ENCODE measurements around the gene FIGNL2.
"Not testable (repeated sequence)": the region's sequence is repeated elsewhere in the genome, so short reads cannot be mapped to it uniquely, and the experiment has no call there.

Gene FIGNL2

DNA sequence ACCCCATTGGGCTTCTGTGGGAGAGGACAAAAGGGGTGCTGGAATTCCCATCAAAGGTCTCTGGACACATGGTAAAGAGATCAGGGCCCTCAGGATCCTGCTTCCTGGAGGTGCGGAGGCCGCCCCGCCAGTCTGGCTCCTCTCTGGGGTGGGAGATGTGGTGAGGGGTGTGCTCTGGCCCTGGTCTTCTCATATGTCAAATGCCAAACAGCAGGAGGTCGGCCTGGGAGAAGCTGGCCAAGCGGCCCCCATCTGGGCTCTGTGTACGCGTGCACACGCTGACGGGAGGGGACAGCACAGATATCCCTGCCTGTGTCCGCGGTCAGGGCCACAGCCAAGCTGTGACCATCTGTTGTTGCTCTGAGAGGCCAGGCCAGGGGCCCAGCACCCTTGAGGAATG, 14.1 kb downstream of the FIGNL2 start:
- DNase-seq (ENCODE audit: low read depth) = no peak

GRCh38 chr12:51833448-51834227, 14.9 kb downstream of the FIGNL2 start:
- no peak for DNase-seq (ENCODE audit: low read depth)

DNA sequence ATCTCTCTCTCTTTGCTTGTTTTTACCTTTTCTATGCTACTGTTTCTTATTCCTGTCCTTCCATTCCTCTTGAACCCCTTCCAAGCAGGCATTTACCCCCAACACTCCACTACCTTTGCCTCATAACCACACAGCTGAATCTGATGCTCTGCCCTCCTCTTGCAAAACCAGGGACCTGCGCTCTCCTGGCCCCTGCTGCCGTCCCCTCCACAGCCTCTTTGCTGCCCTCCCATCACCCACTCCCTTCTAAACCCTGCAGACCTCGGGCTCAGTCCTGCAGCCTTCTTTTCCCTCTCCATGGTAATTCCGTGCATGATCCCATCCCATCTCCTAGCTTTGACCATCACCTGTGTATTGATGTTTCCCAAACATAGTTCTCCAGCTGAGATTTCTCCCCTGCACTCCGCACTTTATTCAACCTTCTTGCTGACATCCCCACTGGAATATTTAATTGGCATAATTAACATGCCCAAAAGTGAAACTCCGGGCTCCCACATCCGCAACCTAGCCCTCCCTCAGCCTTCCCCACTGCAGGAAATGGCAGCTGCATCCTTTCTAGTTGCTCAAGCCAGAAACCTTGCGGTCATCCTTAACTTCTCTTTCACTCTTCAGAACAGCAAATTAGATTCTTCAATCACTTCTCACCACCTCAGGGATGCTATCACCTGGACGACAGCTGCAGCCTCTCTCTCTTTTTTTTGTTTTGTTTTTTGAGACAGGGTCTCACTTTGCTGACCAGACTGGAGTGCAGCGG, 16.0 kb downstream of the FIGNL2 start:
- no peak for DNase-seq (ENCODE audit: low read depth)

GRCh38 chr12:51831817-51832216, 16.7 kb downstream of the FIGNL2 start:
- not testable (repeated sequence) for DNase-seq (ENCODE audit: low read depth)

DNA sequence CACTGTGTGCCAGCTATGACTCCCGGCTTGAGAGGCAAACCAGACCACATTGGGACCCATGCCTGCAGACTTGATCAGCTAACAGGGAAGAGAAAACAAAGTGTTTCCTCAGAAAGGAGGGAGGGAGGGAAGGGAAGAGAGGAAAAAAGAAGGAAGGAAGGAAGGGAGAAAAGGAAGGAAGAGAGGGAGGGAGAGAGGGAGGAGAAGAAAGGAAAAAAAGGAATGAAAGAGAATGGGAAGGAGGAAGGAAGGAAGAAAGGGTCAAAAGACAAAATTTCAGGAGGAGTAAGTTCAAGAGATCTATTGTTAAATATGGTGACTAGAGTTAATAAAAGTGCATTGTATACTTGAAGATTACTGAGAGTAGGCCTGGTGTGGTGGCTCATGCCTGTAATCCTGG, 18.9 kb downstream of the FIGNL2 start:
- DNase-seq (ENCODE audit: low read depth) = no peak

GRCh38 chr12:51829011-51829481, 19.5 kb downstream of the FIGNL2 start:
- no peak for DNase-seq (ENCODE audit: low read depth)

DNA sequence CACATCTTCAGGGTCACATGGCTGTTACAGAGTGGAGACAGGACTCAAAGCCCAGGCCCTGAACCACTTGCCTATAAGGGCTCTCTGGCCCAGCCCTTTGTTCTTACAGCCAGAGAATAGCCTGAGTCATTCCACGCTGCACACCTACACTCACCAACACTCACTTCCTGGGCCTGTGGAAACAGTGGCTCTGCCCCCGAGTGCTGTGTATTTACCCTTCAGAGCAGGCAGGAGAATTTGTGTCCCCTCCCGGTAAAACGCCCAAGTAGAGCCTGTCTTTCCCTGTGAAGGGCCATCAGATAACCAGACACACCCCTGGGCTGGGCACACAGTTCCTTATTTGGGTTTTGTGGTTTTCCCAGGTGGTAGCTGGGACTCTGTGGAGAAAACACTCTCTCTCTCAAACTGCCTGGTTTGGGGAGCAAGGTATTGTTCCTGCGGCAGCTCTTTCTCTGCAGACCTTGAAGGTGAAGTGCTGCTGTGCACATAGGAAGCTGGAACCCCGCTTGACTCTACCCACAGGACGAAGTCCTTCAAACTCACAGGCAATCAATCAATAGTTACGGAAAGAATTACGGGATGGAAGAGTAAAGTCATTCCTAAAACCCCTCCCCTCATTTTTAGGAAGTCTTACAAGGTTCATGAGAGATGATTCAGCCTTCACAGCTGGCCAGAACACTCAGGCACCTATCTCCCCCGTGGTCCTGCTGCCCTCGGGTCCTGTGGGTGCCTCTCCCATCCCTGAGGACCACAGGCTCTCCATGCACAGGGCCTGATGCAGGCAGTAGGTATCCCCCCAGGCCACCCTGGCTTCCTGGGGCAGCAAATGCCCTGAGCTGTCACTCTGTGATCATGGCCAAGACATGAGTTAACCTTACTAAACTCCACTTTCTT, 20.3 kb downstream of the FIGNL2 start:
- peak; percentile 58 for DNase-seq (ENCODE audit: low read depth)

DNA sequence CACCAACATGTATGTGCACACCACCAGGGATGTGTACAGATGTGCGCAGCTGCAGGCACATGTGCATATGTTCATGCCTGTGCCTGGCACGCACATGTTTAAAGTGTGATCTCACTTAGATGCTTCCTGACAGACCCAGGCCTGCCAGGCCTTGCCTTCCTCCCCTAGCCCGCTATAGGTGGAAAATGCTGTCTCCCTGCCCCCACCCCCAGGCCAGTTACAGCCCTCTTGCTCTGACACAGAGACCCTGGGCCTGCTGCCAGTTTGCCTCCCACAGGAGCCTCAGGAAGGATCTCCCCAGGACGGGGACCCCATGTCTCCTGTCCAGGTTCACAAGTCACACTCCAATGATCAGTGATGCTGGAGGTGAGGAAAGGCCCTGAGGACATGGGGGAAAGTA, 21.6 kb downstream of the FIGNL2 start:
- DNase-seq (ENCODE audit: low read depth) = no peak

GRCh38 chr12:51825216-51825615, 23.3 kb downstream of the FIGNL2 start:
- DNase-seq (ENCODE audit: low read depth) = no peak

GRCh38 chr12:51823875-51824565, 24.5 kb downstream of the FIGNL2 start:
- peak; percentile 66 for DNase-seq (ENCODE audit: low read depth)

DNA sequence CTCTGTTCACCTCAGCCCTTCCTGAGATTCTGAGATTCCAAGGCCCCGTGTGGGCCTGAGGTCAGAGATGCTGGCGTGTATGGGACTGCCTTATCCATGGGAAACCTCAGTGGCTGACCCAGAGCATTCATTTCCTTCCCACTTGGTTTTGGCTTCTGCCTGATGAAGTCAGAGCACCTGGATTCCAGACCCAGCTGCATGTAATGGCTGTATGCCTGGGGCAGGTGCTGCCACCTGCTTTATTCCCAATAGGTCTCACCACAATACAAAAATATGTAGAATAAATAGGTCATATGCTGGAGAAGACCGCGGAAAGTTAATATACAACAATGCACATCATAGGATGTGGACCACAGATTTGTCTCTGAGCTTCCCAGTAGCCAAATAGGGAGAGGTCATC, 25.6 kb downstream of the FIGNL2 start:
- no peak for DNase-seq (ENCODE audit: low read depth)

- no peak for DNase-seq (ENCODE audit: low read depth)
These were observed 26.3 kb downstream of the FIGNL2 start for GRCh38 chr12:51822261-51822616.

- no peak for DNase-seq (ENCODE audit: low read depth)
These were observed 26.9 kb downstream of the FIGNL2 start for GRCh38 chr12:51821440-51822260.

DNA sequence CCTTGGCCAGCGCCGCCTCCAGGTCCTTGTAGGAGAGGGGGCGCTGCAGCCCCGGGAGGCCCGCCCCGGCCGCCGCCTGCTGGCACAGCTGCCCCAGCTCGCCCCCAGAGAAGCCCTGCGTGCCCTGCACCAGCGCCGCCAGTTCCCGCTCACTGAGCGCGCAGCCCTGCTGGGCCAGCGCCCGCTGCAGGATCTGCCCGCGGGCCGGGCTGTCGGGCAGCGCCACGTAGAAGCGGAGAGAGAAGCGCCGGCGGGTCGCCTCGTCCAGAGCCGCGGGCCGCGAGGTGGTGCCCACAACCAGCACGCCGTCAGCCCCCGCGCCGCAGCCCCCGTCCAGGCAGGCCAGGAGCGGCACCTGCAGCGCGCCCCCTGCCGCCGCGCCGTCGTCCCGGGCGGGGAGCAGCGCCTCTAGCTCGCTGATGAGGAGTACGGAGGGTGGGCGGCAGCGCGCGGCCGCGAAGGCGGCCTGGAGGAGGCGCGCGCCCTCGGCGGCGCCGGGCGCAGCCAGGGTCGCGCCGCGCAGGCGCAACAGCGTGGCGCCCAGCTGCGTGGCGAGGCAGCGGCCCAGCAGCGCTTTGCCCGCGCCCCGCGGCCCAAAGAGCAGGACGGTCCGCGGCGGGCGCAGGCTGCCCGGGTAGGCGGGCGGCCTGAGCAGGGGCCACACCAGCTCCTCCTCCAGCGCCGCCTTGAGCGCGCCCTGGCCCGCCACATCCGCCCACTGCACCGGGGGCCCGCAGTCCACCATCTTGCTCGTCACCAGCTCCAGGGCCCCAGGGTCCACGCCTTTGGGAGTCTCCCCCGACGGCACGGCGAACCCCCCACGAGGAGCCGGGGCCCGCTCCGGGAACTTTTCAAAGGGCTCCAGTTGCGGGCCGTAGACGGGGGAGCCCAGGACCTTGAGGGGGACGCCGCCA, 27.7 kb downstream of the FIGNL2 start:
- no peak for DNase-seq (ENCODE audit: low read depth)

GRCh38 chr12:51819736-51820525, 28.6 kb downstream of the FIGNL2 start:
- DNase-seq (ENCODE audit: low read depth) = no peak

GRCh38 chr12:51818566-51819300, 29.8 kb downstream of the FIGNL2 start:
- peak; percentile 76 for DNase-seq (ENCODE audit: low read depth)

DNA sequence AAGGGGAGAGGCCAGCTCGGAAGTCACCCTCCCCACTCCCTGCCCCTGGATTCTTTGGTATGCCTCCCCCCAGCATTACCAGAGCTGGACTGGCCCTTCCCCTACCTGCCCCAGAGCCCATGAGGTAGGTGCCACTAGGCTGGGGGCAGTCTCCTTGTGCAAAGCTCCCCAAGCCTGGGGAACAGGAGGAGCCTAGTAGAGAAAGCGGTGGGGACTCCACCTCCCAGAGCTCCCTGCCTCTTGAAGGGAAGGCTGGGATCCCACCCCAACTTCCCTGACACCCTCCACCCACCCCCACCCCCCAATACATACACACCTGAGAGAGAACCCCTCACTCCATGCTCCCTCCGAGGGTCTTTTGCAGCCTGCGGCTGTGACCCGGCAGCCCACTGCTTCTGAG, 30.4 kb downstream of the FIGNL2 start:
- no peak for DNase-seq (ENCODE audit: low read depth)

Data from iris pigment epithelial cell (primary cell).